Stimulated activated CD4-positive, alpha-beta T cell treated with anti-CD3 and anti-CD28 coated beads, Interleukin-4, amount 100 ng/mL, for 48 hours (primary cell): ENCODE data around the gene ARNT2.

ENCODE experiments used
- DNase-seq, 2 donors: peaks; one replicate each; pipeline ENCODE4 v3.0.0-alpha.2; 2020; ENCODE audit warnings: low read depth in 2 of 2

Gene ARNT2

GRCh38 chr15:80556694-80557367 lies 152.6 kb downstream of the ARNT2 start:
- no peak for DNase-seq

DNA sequence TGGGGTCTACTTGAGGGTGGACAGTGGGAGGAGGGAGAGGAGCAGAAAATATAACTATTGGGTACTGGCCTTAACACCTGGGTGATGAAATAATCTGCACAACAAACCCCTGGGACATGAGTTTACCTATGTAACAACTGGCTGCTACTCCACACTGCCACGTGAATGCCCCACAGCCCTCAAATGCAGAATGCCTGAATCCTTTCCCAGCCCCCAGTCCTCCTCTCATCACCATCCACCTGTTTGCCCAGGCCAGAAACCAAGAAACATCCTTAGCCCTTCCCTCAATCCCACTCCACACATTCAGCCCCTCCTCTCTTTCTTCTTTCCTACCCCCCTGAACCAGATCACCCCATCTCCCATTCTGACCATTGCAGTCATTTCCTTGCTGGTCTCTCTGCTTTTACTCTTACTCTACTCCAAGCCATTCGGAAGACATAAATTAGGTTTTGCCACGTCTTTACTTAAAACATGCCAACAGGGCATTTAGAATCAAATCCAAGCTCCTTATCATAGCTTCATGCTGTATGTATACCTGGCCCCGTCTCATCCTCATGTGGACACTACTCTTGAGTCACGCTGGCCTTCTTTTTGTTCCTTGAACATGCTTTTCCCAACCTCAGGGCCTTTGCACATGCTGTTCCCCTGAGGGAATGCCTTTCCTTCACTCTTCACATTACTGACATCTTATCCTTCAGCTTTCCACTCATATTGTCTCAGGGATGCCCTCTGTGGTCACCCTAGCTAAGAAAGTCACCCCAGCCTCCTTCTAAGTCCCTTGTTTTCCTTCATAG lies 153.5 kb downstream of the ARNT2 start:
- DNase-seq: no peak

- no peak for DNase-seq
Observed at GRCh38 chr15:80558631-80559319, 154.6 kb downstream of the ARNT2 start.

DNA sequence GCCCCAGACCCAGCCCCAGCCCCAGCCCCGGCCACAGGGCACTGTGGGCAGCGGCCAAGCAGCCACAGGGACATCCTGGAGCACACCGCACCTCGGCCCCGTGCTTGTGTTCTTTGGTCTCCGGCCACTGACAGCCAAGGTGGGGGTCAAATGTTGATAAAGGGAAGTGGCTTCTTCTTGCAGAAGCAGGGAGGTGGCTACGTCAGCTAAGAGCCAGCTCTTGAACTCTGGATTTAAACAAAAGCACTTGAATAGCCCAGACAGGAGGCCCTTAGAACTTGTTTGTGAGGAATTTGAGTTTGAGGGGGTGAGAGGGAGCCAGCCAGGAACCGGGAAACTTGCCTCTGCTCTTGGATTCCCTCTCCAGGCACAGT lies 155.1 kb downstream of the ARNT2 start:
- DNase-seq: no peak

DNA sequence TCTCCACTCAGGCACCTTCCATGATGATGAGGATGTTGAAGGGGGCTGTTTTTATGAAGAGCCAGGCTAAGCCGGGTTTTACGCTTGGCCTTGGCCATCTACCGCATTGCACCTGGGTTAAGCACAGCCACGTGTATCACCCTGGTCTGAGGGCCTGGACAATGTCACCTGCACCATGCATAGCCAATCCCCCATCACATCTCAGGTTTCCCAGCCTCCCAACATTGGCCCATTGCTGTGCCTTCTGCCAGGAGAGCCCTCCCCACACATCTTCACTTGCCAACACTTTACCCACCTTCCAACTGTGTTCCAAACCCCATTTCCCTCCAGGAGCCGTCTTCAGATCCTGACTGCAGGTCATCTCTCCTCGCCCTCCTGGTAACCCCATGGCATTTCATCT lies 155.6 kb downstream of the ARNT2 start:
- DNase-seq: no peak

GRCh38 chr15:80560601-80561400 lies 156.6 kb downstream of the ARNT2 start:
- no peak for DNase-seq

DNA sequence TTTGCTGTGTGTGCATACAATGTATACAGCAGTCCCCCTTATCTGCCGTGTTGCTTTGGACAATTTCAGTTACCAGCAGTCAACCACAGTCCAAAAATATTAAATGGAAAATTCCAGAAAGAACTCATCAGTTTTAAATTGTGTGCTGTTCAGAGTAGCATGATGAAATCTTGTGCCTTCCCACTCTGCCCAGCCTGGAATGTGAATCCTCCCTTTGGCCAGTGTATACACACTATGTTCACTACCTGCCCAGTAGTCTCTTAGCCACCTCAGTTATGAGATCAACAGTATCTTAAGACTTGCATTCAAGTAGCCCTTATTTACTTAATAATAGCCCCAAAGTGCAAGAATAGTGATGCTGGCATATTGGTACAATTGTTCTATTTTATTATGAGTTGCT lies 157.3 kb downstream of the ARNT2 start:
- no peak for DNase-seq

DNA sequence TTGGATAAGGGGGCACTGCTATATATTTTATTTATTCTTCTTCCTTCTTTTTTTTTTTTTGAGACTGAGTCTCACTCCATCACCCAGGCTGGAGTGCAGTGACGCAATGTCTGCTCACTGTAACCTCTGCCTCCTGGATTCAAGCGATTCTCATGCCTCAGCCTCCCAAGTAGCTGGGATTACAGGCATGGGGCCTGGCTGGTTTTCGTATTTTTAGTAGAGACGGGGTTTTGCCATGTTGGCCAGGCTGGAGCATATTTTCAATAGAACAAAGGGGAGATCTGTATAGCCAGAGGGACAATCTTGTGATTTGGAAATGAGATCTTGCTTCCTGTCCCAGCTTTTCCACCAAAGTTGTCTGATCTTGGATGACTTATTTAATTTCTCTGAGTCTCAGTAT lies 157.9 kb downstream of the ARNT2 start:
- no peak for DNase-seq

DNA sequence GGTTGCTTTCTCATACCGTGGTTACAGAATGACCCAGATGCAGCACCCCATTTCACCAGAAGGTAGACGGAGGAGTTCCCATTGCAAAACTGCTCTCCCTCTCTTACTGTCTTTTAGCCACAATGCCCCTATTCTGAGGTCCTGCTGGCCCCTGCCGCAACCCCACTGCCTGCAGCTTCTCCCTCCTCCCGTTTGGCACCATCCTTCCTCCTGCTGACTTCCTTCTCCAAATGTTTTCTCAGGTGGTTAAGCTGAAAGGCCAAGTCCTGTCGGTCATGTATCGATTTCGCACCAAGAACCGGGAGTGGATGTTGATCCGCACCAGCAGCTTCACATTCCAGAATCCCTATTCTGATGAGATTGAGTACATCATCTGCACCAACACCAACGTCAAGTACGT lies 158.7 kb downstream of the ARNT2 start:
- DNase-seq: no peak

DNA sequence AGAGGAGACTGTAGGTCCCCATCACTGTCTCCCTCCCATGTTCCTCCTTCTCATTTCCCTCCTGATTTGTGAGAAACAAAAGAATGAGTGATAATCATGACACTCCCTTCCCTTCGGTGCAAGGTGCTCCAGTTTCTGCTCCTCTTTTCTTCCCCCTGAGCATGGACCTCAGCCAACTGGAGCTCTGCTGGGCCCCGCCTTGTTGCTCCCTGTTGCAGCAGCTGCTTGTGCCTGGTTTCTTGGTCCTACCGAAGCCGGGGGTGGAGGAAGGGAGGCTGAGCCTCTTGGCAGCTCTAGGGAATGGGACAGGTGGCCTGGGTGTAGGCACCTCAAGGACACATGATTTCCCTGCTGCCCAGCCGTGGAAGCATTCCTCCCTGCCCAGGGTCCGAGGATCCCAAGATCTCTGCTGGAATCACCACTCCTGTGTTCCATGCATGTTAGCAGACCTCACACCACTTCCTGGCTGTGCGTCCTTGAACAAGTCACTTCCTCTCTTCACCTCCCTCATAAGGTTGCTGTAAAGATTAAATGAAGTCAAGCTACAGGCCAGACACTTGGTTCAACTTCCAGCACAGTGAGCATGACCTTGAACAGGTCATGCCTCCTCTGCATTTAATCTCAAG lies 159.3 kb downstream of the ARNT2 start:
- no peak for DNase-seq

- no peak for DNase-seq
Observed at GRCh38 chr15:80564056-80564455, 159.9 kb downstream of the ARNT2 start.

DNA sequence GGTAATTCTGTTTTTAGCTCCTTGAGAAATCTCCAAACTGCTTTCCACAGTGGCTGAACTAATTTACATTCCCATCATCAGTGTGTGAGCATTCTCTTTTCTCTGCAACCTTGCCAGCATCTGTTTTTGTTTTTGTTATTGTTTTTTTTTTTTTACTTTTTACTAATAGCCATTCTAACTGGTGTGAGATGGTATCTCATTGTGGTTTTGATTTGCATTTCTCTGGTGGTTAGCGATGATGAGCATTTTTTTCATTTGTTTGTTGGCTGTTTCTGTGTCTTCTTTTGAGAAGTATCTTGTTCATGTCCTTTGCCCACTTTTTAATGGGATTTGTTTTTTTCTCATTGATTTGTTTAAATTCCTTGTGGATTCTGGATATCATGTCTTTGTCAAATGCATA lies 161.2 kb downstream of the ARNT2 start:
- no peak for DNase-seq

DNA sequence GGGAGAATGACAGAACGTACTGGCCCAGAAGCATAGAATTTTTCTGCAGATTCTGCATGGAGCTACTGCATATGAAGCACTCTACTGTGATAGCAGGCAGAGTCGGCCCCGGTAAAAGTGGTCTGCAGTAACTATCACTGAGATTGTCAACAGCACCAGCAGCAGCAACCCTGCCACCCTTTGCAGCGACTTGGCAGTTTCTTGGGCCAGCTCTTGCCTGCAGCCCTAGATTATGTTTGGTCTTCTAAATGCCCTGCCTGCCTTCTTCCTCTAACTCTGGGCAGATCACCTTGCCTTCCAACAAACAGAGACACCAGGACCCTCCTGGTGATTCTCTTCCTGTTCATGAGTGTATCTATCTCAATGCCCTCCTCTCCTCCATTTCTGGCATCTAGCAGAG lies 161.8 kb downstream of the ARNT2 start:
- no peak for DNase-seq

DNA sequence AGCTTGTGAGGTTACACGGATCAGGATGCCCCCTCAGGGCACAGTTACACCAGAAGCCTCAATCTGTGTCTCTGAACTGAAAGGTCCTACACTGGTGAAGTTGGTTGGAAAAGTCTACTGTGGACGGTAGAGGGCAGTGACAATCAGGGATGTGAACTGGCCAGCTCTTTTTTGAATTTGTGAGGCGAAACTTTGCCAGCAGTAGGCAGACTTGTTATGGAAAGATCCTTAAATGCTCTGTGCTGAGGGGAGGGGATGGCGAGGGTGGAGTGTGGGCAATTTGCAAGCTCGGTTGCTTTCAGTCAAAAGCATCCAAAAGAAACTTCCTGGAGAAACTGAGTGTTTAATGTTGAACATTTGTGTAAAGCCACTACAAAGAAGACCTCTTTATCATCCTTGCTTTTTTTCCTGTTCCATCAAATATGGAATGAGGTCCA lies 163.6 kb downstream of the ARNT2 start:
- DNase-seq: no peak

- no peak for DNase-seq
Observed at GRCh38 chr15:80568298-80568697, 164.1 kb downstream of the ARNT2 start.

GRCh38 chr15:80568876-80569605 lies 164.9 kb downstream of the ARNT2 start:
- no peak for DNase-seq

DNA sequence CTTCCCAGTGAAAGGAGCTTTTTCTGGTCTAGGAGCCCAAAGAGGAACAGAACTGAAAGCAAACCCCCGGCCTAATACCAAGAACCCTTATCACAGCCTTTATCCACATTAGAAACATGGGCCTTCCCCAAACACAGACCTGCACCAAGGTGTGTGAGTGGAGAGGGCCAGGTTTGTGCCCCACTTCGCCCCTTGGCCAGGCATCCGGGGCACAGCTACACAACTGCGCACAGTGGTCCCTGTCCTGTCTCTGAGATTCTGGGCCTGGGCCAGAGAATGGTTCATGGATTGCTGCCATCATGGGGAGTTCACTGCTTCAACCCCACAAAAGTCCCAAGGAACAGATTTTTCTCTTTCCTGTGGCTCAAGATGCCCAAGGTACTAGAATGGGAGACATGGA lies 165.5 kb downstream of the ARNT2 start:
- no peak for DNase-seq

GRCh38 chr15:80570553-80570952 lies 166.4 kb downstream of the ARNT2 start:
- no peak for DNase-seq

- no peak for DNase-seq
Observed at GRCh38 chr15:80572337-80572736, 168.2 kb downstream of the ARNT2 start.

DNA sequence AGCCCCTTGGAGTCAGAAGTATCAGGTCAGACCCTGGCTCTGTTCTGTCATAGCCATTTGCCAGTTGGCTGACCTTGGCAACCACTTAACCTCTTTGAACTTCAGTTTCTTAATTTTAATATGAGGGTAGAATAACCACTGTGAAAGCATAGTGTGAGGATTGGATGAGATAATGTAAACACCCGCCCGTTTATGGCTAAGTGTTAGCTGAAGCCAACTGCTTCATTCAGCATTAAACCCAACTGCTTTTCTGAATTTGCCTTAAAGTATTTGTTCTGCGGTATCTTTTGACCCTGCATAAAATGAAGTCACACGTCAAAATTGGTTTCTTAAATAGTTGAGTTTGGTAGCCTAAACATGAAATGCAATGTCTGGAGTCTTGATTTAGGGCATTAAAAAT lies 169.4 kb downstream of the ARNT2 start:
- DNase-seq: no peak

DNA sequence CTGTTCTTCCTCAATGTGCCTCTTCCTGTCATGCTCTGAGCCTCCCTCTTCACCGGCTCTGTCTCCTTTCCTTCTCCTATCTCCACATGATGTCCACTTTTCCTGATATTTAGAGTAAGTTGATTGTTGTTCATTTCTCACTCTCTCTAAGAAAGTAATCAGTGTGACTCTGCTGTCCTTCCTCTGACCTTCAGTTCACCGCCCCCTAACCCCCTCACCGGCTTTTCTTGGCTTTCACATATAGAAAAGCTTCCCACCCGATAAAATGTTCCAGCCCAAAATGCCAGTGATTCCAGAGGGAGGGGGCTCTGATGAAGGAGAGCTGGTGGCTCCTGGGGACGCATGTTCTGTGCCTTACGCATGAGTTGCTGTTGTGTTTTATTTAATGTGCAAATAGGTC lies 170.4 kb downstream of the ARNT2 start:
- DNase-seq: no peak
